ENCODE data around the gene ETV3L. TPM values are rescaled to one million over a fixed set of nuclear protein-coding genes. Genes with fewer than 3 reads are reported as not detected.

Gene ETV3L
- total RNA-seq (under 1 TPM; 0.10 to 0.11 TPM), polyA plus RNA-seq (ENCODE audit: insufficient read length in 2 of 2) (under 1 TPM in 1 of 2 donors, not detected in 1; 0.17 TPM)
- long read RNA-seq, donor 1: 0 reads
- long read RNA-seq, donor 2: 0 reads
- long read RNA-seq, donor 3: 0 reads
- long read RNA-seq, donor 4, partial matches to known transcripts: 0 of 1 reads
- long read RNA-seq, donor 4, other reads (novel, unspliced or antisense): 0 of 1 reads

- Histone ChIP-seq H3K4me1 (ENCODE audit: control insufficient read depth, insufficient read depth, low read length) (no peaks in the 10 kb centered on the region), H3K36me3 (ENCODE audit: control insufficient read depth, insufficient read depth, low read length) (no peaks in the 10 kb centered on the region), H3K27me3 (ENCODE audit: control insufficient read depth, insufficient read depth, low read length) (no peaks in the 10 kb centered on the region), H3K27ac (ENCODE audit: low read depth, low read length) (no peak within 1 kb of the TSS), H3K4me3 (ENCODE audit: low read depth, low read length) (no peak within 1 kb of the TSS), H3K9me3 (ENCODE audit: control insufficient read depth, insufficient read depth, low read length) (no peaks in the 10 kb centered on the region)
- DNase-seq (ENCODE audit: low read depth in 4 of 6, low spot score in 6 of 6): no peak
- no CpG with 5 or more reads among the region's 3 CpGs for WGBS (ENCODE audit: insufficient coverage)
Measured at GRCh38 chr1:157099633-157100009, at the start of gene ETV3L. TSS of gene ETV3L (minus strand) at chr1:157099808. CDS start at chr1:157099523, 285 bp downstream.

- H3K27ac ChIP-seq (ENCODE audit: low read depth, low read length): no peak overlapping the region
- H3K36me3 ChIP-seq (ENCODE audit: control insufficient read depth, insufficient read depth, low read length): no peaks in the 10 kb centered on the region
- DNase-seq (ENCODE audit: low read depth in 4 of 6, low spot score in 6 of 6): no peak
- no peaks in the 10 kb centered on the region for H3K4me1 ChIP-seq (ENCODE audit: control insufficient read depth, insufficient read depth, low read length)
- WGBS (ENCODE audit: insufficient coverage): 72% methylated on average over 6 of the region's 10 CpGs
- no peaks in the 10 kb centered on the region for H3K9me3 ChIP-seq (ENCODE audit: control insufficient read depth, insufficient read depth, low read length)
- no peaks in the 10 kb centered on the region for H3K27me3 ChIP-seq (ENCODE audit: control insufficient read depth, insufficient read depth, low read length)
- no peak overlapping the region for H3K4me3 ChIP-seq (ENCODE audit: low read depth, low read length)
Measured at GRCh38 chr1:157147906-157148700, 48.5 kb upstream of the ETV3L start.

GRCh38 chr1:157147037-157147436, 47.4 kb upstream of the ETV3L start:
- no peaks in the 10 kb centered on the region for H3K27me3 ChIP-seq (ENCODE audit: control insufficient read depth, insufficient read depth, low read length)
- no CpG with 5 or more reads among the region's 1 CpG for WGBS (ENCODE audit: insufficient coverage)
- no peak for DNase-seq (ENCODE audit: low read depth in 4 of 6, low spot score in 6 of 6)
- no peaks in the 10 kb centered on the region for H3K9me3 ChIP-seq (ENCODE audit: control insufficient read depth, insufficient read depth, low read length)
- H3K27ac ChIP-seq (ENCODE audit: low read depth, low read length): no peak overlapping the region
- no peaks in the 10 kb centered on the region for H3K36me3 ChIP-seq (ENCODE audit: control insufficient read depth, insufficient read depth, low read length)
- no peaks in the 10 kb centered on the region for H3K4me1 ChIP-seq (ENCODE audit: control insufficient read depth, insufficient read depth, low read length)
- no peak overlapping the region for H3K4me3 ChIP-seq (ENCODE audit: low read depth, low read length)

GRCh38 chr1:157146244-157146643, 46.6 kb upstream of the ETV3L start:
- DNase-seq (ENCODE audit: low read depth in 4 of 6, low spot score in 6 of 6): no peak
- Histone ChIP-seq H3K27me3 (ENCODE audit: control insufficient read depth, insufficient read depth, low read length) (no peaks in the 10 kb centered on the region), H3K4me1 (ENCODE audit: control insufficient read depth, insufficient read depth, low read length) (no peaks in the 10 kb centered on the region), H3K27ac (ENCODE audit: low read depth, low read length) (no peak overlapping the region), H3K9me3 (ENCODE audit: control insufficient read depth, insufficient read depth, low read length) (no peaks in the 10 kb centered on the region), H3K36me3 (ENCODE audit: control insufficient read depth, insufficient read depth, low read length) (no peaks in the 10 kb centered on the region), H3K4me3 (ENCODE audit: low read depth, low read length) (no peak overlapping the region)
- WGBS (ENCODE audit: insufficient coverage): 71% methylated on average over 1 of the region's 3 CpGs

- H3K36me3 ChIP-seq (ENCODE audit: control insufficient read depth, insufficient read depth, low read length): no peaks in the 10 kb centered on the region
- WGBS (ENCODE audit: insufficient coverage): no CpG with 5 or more reads among the region's 1 CpG
Measured at GRCh38 chr1:157145076-157145475, 45.5 kb upstream of the ETV3L start.

GRCh38 chr1:157144509-157144908, 44.9 kb upstream of the ETV3L start:
- no peaks in the 10 kb centered on the region for H3K9me3 ChIP-seq (ENCODE audit: control insufficient read depth, insufficient read depth, low read length)

More at GRCh38 chr1:157145076-157145475, 45.5 kb upstream of the ETV3L start:
- Histone ChIP-seq H3K4me3 (ENCODE audit: low read depth, low read length) (no peak overlapping the region), H3K27ac (ENCODE audit: low read depth, low read length) (no peak overlapping the region), H3K27me3 (ENCODE audit: control insufficient read depth, insufficient read depth, low read length) (no peaks in the 10 kb centered on the region), H3K9me3 (ENCODE audit: control insufficient read depth, insufficient read depth, low read length) (no peaks in the 10 kb centered on the region), H3K4me1 (ENCODE audit: control insufficient read depth, insufficient read depth, low read length) (no peaks in the 10 kb centered on the region)
- no peak for DNase-seq (ENCODE audit: low read depth in 4 of 6, low spot score in 6 of 6)

GRCh38 chr1:157142765-157143423, 43.3 kb upstream of the ETV3L start:
- no CpG with 5 or more reads among the region's 3 CpGs for WGBS (ENCODE audit: insufficient coverage)
- Histone ChIP-seq H3K9me3 (ENCODE audit: control insufficient read depth, insufficient read depth, low read length) (no peaks in the 10 kb centered on the region), H3K27ac (ENCODE audit: low read depth, low read length) (no peak overlapping the region), H3K27me3 (ENCODE audit: control insufficient read depth, insufficient read depth, low read length) (no peaks in the 10 kb centered on the region), H3K36me3 (ENCODE audit: control insufficient read depth, insufficient read depth, low read length) (no peaks in the 10 kb centered on the region), H3K4me1 (ENCODE audit: control insufficient read depth, insufficient read depth, low read length) (peaks cover 6% of the 10 kb centered on the region), H3K4me3 (ENCODE audit: low read depth, low read length) (no peak overlapping the region)
- DNase-seq (ENCODE audit: low read depth in 4 of 6, low spot score in 6 of 6): no peak

More at GRCh38 chr1:157144509-157144908, 44.9 kb upstream of the ETV3L start:
- H3K4me1 ChIP-seq (ENCODE audit: control insufficient read depth, insufficient read depth, low read length): no peaks in the 10 kb centered on the region
- no peaks in the 10 kb centered on the region for H3K27me3 ChIP-seq (ENCODE audit: control insufficient read depth, insufficient read depth, low read length)
- no peak overlapping the region for H3K27ac ChIP-seq (ENCODE audit: low read depth, low read length)
- WGBS (ENCODE audit: insufficient coverage): 78% methylated on average over 1 of the region's 1 CpG
- H3K4me3 ChIP-seq (ENCODE audit: low read depth, low read length): no peak overlapping the region
- no peaks in the 10 kb centered on the region for H3K36me3 ChIP-seq (ENCODE audit: control insufficient read depth, insufficient read depth, low read length)
- no peak for DNase-seq (ENCODE audit: low read depth in 4 of 6, low spot score in 6 of 6)

- no peak overlapping the region for H3K4me3 ChIP-seq (ENCODE audit: low read depth, low read length)
- H3K36me3 ChIP-seq (ENCODE audit: control insufficient read depth, insufficient read depth, low read length): no peaks in the 10 kb centered on the region
- no peak overlapping the region for H3K27ac ChIP-seq (ENCODE audit: low read depth, low read length)
- peaks cover 12% of the 10 kb centered on the region for H3K4me1 ChIP-seq (ENCODE audit: control insufficient read depth, insufficient read depth, low read length)
- no peak for DNase-seq (ENCODE audit: low read depth in 4 of 6, low spot score in 6 of 6)
- no peaks in the 10 kb centered on the region for H3K9me3 ChIP-seq (ENCODE audit: control insufficient read depth, insufficient read depth, low read length)
- 80% methylated on average over 1 of the region's 2 CpGs for WGBS (ENCODE audit: insufficient coverage)
- H3K27me3 ChIP-seq (ENCODE audit: control insufficient read depth, insufficient read depth, low read length): no peaks in the 10 kb centered on the region
Measured at GRCh38 chr1:157142201-157142600, 42.6 kb upstream of the ETV3L start.

- Histone ChIP-seq H3K4me3 (ENCODE audit: low read depth, low read length) (no peak overlapping the region), H3K9me3 (ENCODE audit: control insufficient read depth, insufficient read depth, low read length) (no peaks in the 10 kb centered on the region)
Measured at GRCh38 chr1:157141212-157141855, 41.7 kb upstream of the ETV3L start.

More at GRCh38 chr1:157141212-157141855, 41.7 kb upstream of the ETV3L start:
- H3K27me3 ChIP-seq (ENCODE audit: control insufficient read depth, insufficient read depth, low read length): no peaks in the 10 kb centered on the region
- no peak for DNase-seq (ENCODE audit: low read depth in 4 of 6, low spot score in 6 of 6)
- 60% methylated on average over 1 of the region's 4 CpGs for WGBS (ENCODE audit: insufficient coverage)
- H3K27ac ChIP-seq (ENCODE audit: low read depth, low read length): no peak overlapping the region
- H3K36me3 ChIP-seq (ENCODE audit: control insufficient read depth, insufficient read depth, low read length): no peaks in the 10 kb centered on the region
- H3K4me1 ChIP-seq (ENCODE audit: control insufficient read depth, insufficient read depth, low read length): peaks cover 16% of the 10 kb centered on the region

Measured in spinal cord (tissue), 10 donors.